H1 (cell line): Measurements from ENCODE around the gene CUX1. TPM values are rescaled to one million over a fixed set of nuclear protein-coding genes. Genes with fewer than 3 reads are reported as not detected.
A peak's percentile ranks its signal among the peaks of the same experiment; 100 is the strongest.

Experiments
- CHD7 ChIP-seq: fragments of 300-600 bp; sonication (generic); IDR thresholded peaks from 2 replicates; pipeline ENCODE4 v1.7.1; 2012; ENCODE audit warnings: low read length, moderate library complexity, mild to moderate bottlenecking, inconsistent platforms; ENCODE audit not compliant: insufficient replicate concordance
- GABPA ChIP-seq: IDR thresholded peaks from 2 replicates; pipeline ENCODE4 v1.6.1; 2011; ENCODE audit warnings: mild to moderate bottlenecking, low read length, moderate library complexity, borderline replicate concordance; ENCODE audit not compliant: insufficient read depth
- KDM4A ChIP-seq: IDR thresholded peaks from one replicate; pipeline ENCODE4 v1.7.1; 2012; ENCODE audit warnings: low read depth, mild to moderate bottlenecking, moderate library complexity, low read length, inconsistent platforms; ENCODE audit not compliant: severe bottlenecking
- PHF8 ChIP-seq: fragments of 200-600 bp; sonication (generic); conservative IDR thresholded peaks from 2 replicates; pipeline ENCODE4 v1.7.1; 2012; ENCODE audit warnings: low read depth, mild to moderate bottlenecking, inconsistent platforms, low read length, moderate library complexity
- SIRT6 ChIP-seq: IDR thresholded peaks from one replicate; pipeline ENCODE4 v1.7.1; 2012; ENCODE audit warnings: low read length, inconsistent platforms
- SRF ChIP-seq: IDR thresholded peaks from 2 replicates; pipeline ENCODE4 v1.6.1; 2011; ENCODE audit warnings: mild to moderate bottlenecking, low read depth, low read length, moderate library complexity
- polyA plus RNA-seq, 7 experiments: library from polyadenylated mRNA; depleted of rRNA in 3 of 7; stranded (reverse) in 5 of 7; unstranded in 2 of 7; fragments of >200 nt in 5 of 7; fragments of 200-250 nt in 2 of 7; gene quantifications; 1 replicate in 5 of 7; 2 replicates in 1 of 7; 4 replicates in 1 of 7; pipeline versions ENCODE4 v1.2.1 to v1.2.3, GENCODE V29; 2011 to 2013; ENCODE audit warnings: missing spikeins in 2 of 7, mixed read lengths in 2 of 7
- total RNA-seq: library from RNA; stranded (reverse); fragmentation: NEBNext Ultra II Directional; extraction: Animal tissue kit (Norgen Biotek cat#: 25700); gene quantifications from 2 replicates; pipeline ENCODE4 v1.2.1, GENCODE V29; 2021

Gene CUX1
- total and polyA plus RNA-seq, 2 of the 8 experiments (the other 6 are each of a cell fraction or from before 2014, with no cell fraction given), result 21.6 to 65.9 TPM

DNA sequence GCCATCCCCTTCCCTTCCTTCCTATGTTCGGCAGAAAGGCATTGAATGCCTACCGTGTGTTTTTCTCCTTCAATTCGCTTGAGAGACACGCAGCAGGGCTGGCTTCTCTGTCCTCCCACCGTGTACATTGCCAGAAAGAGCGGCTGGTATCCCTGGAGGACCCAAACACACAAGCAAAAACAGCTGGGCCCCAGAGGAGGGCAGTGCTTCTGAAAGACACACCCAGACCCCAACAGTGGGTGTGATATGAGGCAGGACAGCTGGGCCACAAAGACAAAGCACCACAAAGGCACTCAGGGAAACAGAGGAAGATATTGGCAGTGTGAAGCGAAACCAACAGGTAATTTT is 336.1 kb downstream of the CUX1 start (continued):
- TF ChIP-seq CHD7, result no peak
- TF ChIP-seq SIRT6, result no peak
- TF ChIP-seq PHF8, result 0 out of 2 replicates have a peak, but pooled peaks have one; percentile 15
- 0 out of 2 replicates have a peak, but pooled peaks have one; percentile 1 for TF ChIP-seq GABPA
- no peak for TF ChIP-seq KDM4A
- TF ChIP-seq SRF, result no peak
